Neural cell (in vitro differentiated cells): ENCODE data around the gene STRAP.

ENCODE experiments used
- EP300 ChIP-seq: fragments of 450-650 bp; conservative IDR thresholded peaks from 2 replicates; pipeline ENCODE4 v1.6.1; 2014; ENCODE audit warnings: antibody characterized with exemption, mild to moderate bottlenecking, moderate library complexity; ENCODE audit not compliant: poor library complexity, severe bottlenecking
- EZH2 ChIP-seq: fragments of 200-600, 300-800 bp; shearing (Covaris generic), sonication (generic); IDR thresholded peaks from 2 replicates; pipeline ENCODE4 v1.6.1; 2014; ENCODE audit warnings: antibody characterized with exemption, low read length, borderline replicate concordance, mild to moderate bottlenecking; ENCODE audit not compliant: insufficient read depth, poor library complexity, severe bottlenecking
- POLR2AphosphoS5 ChIP-seq: IDR thresholded peaks from 2 replicates; pipeline ENCODE4 v1.6.1; 2012
- TAF1 ChIP-seq: IDR thresholded peaks from 2 replicates; pipeline ENCODE4 v1.6.1; 2012; ENCODE audit warnings: low read depth
- TF ChIP-seq, protein P1 (sequence below): fragments of 450-650 bp; IDR thresholded peaks from 2 replicates; pipeline ENCODE4 v1.5.1; 2014; ENCODE audit warnings: antibody characterized with exemption, mild to moderate bottlenecking, moderate library complexity; ENCODE audit not compliant: poor library complexity, severe bottlenecking

DNA sequence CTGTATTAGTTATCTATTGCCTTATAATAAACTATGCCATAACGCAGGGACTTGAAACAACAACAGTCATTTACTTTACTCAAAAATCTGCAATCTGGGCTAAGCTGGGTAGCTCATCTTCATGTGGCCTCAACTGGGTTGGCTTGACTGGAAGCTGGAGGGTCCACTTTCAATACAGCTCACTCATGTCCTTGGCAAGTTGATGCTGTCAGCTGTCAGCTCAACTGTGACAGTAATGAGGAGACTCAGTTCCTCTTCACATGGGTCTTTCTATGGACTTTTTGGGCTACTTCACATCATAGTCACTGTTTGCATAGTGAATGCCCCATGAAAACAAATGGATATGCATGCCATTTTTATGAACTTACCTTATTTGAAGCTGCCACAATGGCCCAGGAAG, 33.6 kb upstream of the STRAP start:
- no peak for TF ChIP-seq POLR2AphosphoS5
- no peak for TF ChIP-seq TAF1
- TF ChIP-seq, protein P1, sequence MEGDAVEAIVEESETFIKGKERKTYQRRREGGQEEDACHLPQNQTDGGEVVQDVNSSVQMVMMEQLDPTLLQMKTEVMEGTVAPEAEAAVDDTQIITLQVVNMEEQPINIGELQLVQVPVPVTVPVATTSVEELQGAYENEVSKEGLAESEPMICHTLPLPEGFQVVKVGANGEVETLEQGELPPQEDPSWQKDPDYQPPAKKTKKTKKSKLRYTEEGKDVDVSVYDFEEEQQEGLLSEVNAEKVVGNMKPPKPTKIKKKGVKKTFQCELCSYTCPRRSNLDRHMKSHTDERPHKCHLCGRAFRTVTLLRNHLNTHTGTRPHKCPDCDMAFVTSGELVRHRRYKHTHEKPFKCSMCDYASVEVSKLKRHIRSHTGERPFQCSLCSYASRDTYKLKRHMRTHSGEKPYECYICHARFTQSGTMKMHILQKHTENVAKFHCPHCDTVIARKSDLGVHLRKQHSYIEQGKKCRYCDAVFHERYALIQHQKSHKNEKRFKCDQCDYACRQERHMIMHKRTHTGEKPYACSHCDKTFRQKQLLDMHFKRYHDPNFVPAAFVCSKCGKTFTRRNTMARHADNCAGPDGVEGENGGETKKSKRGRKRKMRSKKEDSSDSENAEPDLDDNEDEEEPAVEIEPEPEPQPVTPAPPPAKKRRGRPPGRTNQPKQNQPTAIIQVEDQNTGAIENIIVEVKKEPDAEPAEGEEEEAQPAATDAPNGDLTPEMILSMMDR: no peak
- TF ChIP-seq EP300: no peak
- TF ChIP-seq EZH2: no peak
